PFSK-1 (cell line): ENCODE results near the gene RECQL.

Experiments
- FOXP2 ChIP-seq: optimal IDR thresholded peaks from 2 replicates; pipeline ENCODE3; 2011; ENCODE audit warnings: borderline replicate concordance, control low read depth, inconsistent platforms; ENCODE audit not compliant: insufficient read depth; ENCODE audit errors: extremely low read length, extremely low read depth
- POLR2AphosphoS5 ChIP-seq: IDR thresholded peaks from 2 replicates; pipeline ENCODE4 v1.6.1; 2012; ENCODE audit warnings: low read depth, mild to moderate bottlenecking, control low read depth, low read length, moderate library complexity
- REST ChIP-seq, 2 experiments: IDR thresholded peaks; 2 replicates each; pipeline versions ENCODE4 v1.6.1 to v1.8.0; 2011 to 2012; ENCODE audit warnings: low read depth in 2 of 2, low read length in 2 of 2, control low read depth in 1 of 2, inconsistent platforms in 1 of 2, mild to moderate bottlenecking in 1 of 2, moderate library complexity in 1 of 2; ENCODE audit not compliant: insufficient read depth in 1 of 2
- SIN3A ChIP-seq: IDR thresholded peaks from 2 replicates; pipeline ENCODE4 v1.6.1; 2012; ENCODE audit warnings: mild to moderate bottlenecking, low read length, moderate library complexity, borderline replicate concordance; ENCODE audit not compliant: insufficient read depth
- TAF1 ChIP-seq: IDR thresholded peaks from 2 replicates; pipeline ENCODE4 v1.6.1; 2012; ENCODE audit warnings: low read length, control low read depth, borderline replicate concordance; ENCODE audit not compliant: insufficient read depth

RECQL gene

GRCh38 chr12:21485998-21486397 lies 15.4 kb downstream of the RECQL start:
- no peak for TF ChIP-seq TAF1
- TF ChIP-seq POLR2AphosphoS5: no peak
- no peak for TF ChIP-seq REST (IDR thresholded peaks at IDR 0.05; ENCODE audit: insufficient read depth in 1 of 2, low read depth in 2 of 2, low read length in 2 of 2)
- no peak for TF ChIP-seq FOXP2
- TF ChIP-seq SIN3A: no peak

GRCh38 chr12:21483531-21483930 lies 17.9 kb downstream of the RECQL start:
- TF ChIP-seq TAF1: no peak
- TF ChIP-seq REST (IDR thresholded peaks at IDR 0.05; ENCODE audit: insufficient read depth in 1 of 2, low read depth in 2 of 2, low read length in 2 of 2): no peak
- no peak for TF ChIP-seq FOXP2
- TF ChIP-seq POLR2AphosphoS5: no peak

- TF ChIP-seq REST (IDR thresholded peaks at IDR 0.05; ENCODE audit: insufficient read depth in 1 of 2, low read depth in 2 of 2, low read length in 2 of 2): no peak
- TF ChIP-seq FOXP2: no peak
- TF ChIP-seq POLR2AphosphoS5: no peak
- no peak for TF ChIP-seq TAF1
- no peak for TF ChIP-seq SIN3A
Measured at GRCh38 chr12:21478756-21479455, 22.5 kb downstream of the RECQL start.

- TF ChIP-seq FOXP2 (no peak), POLR2AphosphoS5 (no peak), REST (IDR thresholded peaks at IDR 0.05; ENCODE audit: insufficient read depth in 1 of 2, low read depth in 2 of 2, low read length in 2 of 2) (no peak), SIN3A (no peak), TAF1 (no peak)
Measured at GRCh38 chr12:21476949-21477348, 24.5 kb downstream of the RECQL start.
